ENCODE measurements around the gene POGLUT3. TPM values are rescaled to one million over a fixed set of nuclear protein-coding genes. Genes with fewer than 3 reads are reported as not detected.
A peak's percentile ranks its signal among the peaks of the same experiment; 100 is the strongest.

POGLUT3 gene
- 20.6 and 24.7 TPM in 2 replicates for total RNA-seq (2014; rRNA removed; shearing (Covaris generic); ENCODE audit: low replicate concordance)

- Histone ChIP-seq H3K36me3 (no peaks in the 10 kb centered on the region; the same call in 1 of the 2 replicates), H3K9me3 (no peaks in the 10 kb centered on the region), H3K4me3 (peak within 1 kb of the TSS; percentile 53), H3K27me3 (no peaks in the 10 kb centered on the region)
- peak; percentile 82 for DNase-seq
Measured at GRCh38 chr11:108498046-108498815, at the start of gene POGLUT3. Gene POGLUT3 (minus strand): TSS chr11:108498384. CDS start chr11:108498366, 18 bp downstream.

GRCh38 chr11:108545909-108546501, 47.8 kb upstream of the POGLUT3 start:
- no peaks in the 10 kb centered on the region for H3K9me3 ChIP-seq
- no peaks in the 10 kb centered on the region for H3K27me3 ChIP-seq
- no peak overlapping the region for H3K4me3 ChIP-seq
- no peak for DNase-seq
- H3K36me3 ChIP-seq, result no peaks in the 10 kb centered on the region

GRCh38 chr11:108543316-108543964, 45.3 kb upstream of the POGLUT3 start:
- DNase-seq, result no peak
- H3K9me3 ChIP-seq, result no peaks in the 10 kb centered on the region
- H3K4me3 ChIP-seq, result no peak overlapping the region
- H3K27me3 ChIP-seq, result no peaks in the 10 kb centered on the region
- H3K36me3 ChIP-seq, result no peaks in the 10 kb centered on the region

- no peak for DNase-seq
- no peaks in the 10 kb centered on the region for H3K36me3 ChIP-seq
- no peak overlapping the region for H3K4me3 ChIP-seq
- 0 out of 2 replicates have a peak, but pooled peaks cover 2% of the 10 kb centered on the region for H3K27me3 ChIP-seq
- H3K9me3 ChIP-seq, result no peaks in the 10 kb centered on the region
Measured at GRCh38 chr11:108541531-108541930, 43.3 kb upstream of the POGLUT3 start.

- H3K36me3 ChIP-seq, result no peaks in the 10 kb centered on the region
- no peak overlapping the region for H3K4me3 ChIP-seq
- H3K9me3 ChIP-seq, result no peaks in the 10 kb centered on the region
- H3K27me3 ChIP-seq, result 0 out of 2 replicates have a peak, but pooled peaks cover 2% of the 10 kb centered on the region
- DNase-seq, result no peak
Measured at GRCh38 chr11:108538502-108538901, 40.3 kb upstream of the POGLUT3 start.

- peak; percentile 1 for DNase-seq
- Histone ChIP-seq H3K4me3 (no peak overlapping the region), H3K36me3 (no peaks in the 10 kb centered on the region), H3K27me3 (0 out of 2 replicates have a peak, but pooled peaks cover 2% of the 10 kb centered on the region), H3K9me3 (no peaks in the 10 kb centered on the region)
Measured at GRCh38 chr11:108538022-108538424, 39.8 kb upstream of the POGLUT3 start.

GRCh38 chr11:108536783-108537182, 38.6 kb upstream of the POGLUT3 start:
- Histone ChIP-seq H3K27me3 (0 out of 2 replicates have a peak, but pooled peaks cover 2% of the 10 kb centered on the region), H3K36me3 (no peaks in the 10 kb centered on the region), H3K4me3 (no peak overlapping the region), H3K9me3 (no peaks in the 10 kb centered on the region)
- DNase-seq, result no peak

GRCh38 chr11:108535384-108535955, 37.3 kb upstream of the POGLUT3 start:
- 0 out of 2 replicates have a peak, but pooled peaks cover 2% of the 10 kb centered on the region for H3K27me3 ChIP-seq
- H3K9me3 ChIP-seq, result no peaks in the 10 kb centered on the region
- DNase-seq, result no peak
- H3K4me3 ChIP-seq, result no peak overlapping the region
- H3K36me3 ChIP-seq, result no peaks in the 10 kb centered on the region

- no peak for DNase-seq
- H3K27me3 ChIP-seq, result 0 out of 2 replicates have a peak, but pooled peaks cover 2% of the 10 kb centered on the region
Measured at GRCh38 chr11:108534274-108534882, 36.2 kb upstream of the POGLUT3 start.

GRCh38 chr11:108530426-108530825, 32.2 kb upstream of the POGLUT3 start:
- Histone ChIP-seq H3K4me3 (no peak overlapping the region), H3K36me3 (no peaks in the 10 kb centered on the region), H3K27me3 (no peaks in the 10 kb centered on the region), H3K9me3 (no peaks in the 10 kb centered on the region)
- no peak for DNase-seq

More at GRCh38 chr11:108534274-108534882, 36.2 kb upstream of the POGLUT3 start:
- Histone ChIP-seq H3K4me3 (no peak overlapping the region), H3K9me3 (no peaks in the 10 kb centered on the region), H3K36me3 (no peaks in the 10 kb centered on the region)

GRCh38 chr11:108527382-108527781, 29.2 kb upstream of the POGLUT3 start:
- Histone ChIP-seq H3K9me3 (no peaks in the 10 kb centered on the region), H3K36me3 (no peaks in the 10 kb centered on the region), H3K4me3 (no peak overlapping the region), H3K27me3 (no peaks in the 10 kb centered on the region)
- no peak for DNase-seq

- H3K9me3 ChIP-seq, result no peaks in the 10 kb centered on the region
- DNase-seq, result no peak
- H3K4me3 ChIP-seq, result no peak overlapping the region
- no peaks in the 10 kb centered on the region for H3K27me3 ChIP-seq
- no peaks in the 10 kb centered on the region for H3K36me3 ChIP-seq
Measured at GRCh38 chr11:108525161-108525560, 27.0 kb upstream of the POGLUT3 start.

- DNase-seq, result no peak
- Histone ChIP-seq H3K27me3 (no peaks in the 10 kb centered on the region), H3K36me3 (no peaks in the 10 kb centered on the region), H3K9me3 (no peaks in the 10 kb centered on the region), H3K4me3 (no peak overlapping the region)
Measured at GRCh38 chr11:108524422-108524821, 26.2 kb upstream of the POGLUT3 start.

GRCh38 chr11:108522318-108522717, 24.1 kb upstream of the POGLUT3 start:
- Histone ChIP-seq H3K4me3 (no peak overlapping the region), H3K36me3 (no peaks in the 10 kb centered on the region), H3K9me3 (no peaks in the 10 kb centered on the region), H3K27me3 (no peaks in the 10 kb centered on the region)
- no peak for DNase-seq

GRCh38 chr11:108518581-108518980, 20.4 kb upstream of the POGLUT3 start:
- no peaks in the 10 kb centered on the region for H3K36me3 ChIP-seq
- no peak for DNase-seq
- no peak overlapping the region for H3K4me3 ChIP-seq
- no peaks in the 10 kb centered on the region for H3K9me3 ChIP-seq
- H3K27me3 ChIP-seq, result no peaks in the 10 kb centered on the region

- Histone ChIP-seq H3K36me3 (no peaks in the 10 kb centered on the region), H3K4me3 (no peak overlapping the region), H3K9me3 (no peaks in the 10 kb centered on the region), H3K27me3 (no peaks in the 10 kb centered on the region)
- DNase-seq, result no peak
Measured at GRCh38 chr11:108516125-108516524, 17.9 kb upstream of the POGLUT3 start.

Data from MG63 (cell line).